ENCODE data around the gene SCN2A.
A peak's percentile ranks its signal among the peaks of the same experiment; 100 is the strongest.

Gene SCN2A

DNA sequence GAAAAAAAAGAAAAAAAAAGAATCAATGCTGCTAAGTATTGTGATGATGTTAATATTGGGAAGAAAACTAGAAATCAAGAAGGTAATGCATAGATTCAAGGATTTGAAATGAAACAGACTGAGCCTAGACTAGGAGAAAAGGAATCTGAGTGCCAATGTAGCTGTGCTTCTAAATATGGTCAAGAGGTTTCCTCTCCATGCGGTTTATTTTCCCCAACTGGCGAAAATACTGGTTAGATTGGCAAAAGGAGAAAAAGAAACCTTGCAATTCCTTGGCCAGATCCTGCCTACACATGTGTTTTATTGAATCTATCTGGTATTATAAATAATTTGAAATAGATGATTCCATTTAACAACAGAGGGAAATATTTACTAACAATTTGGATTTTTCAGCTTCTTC, 41.0 kb upstream of the SCN2A start:
- POLR2A ChIA-PET, result no interaction called here
- no peak for TF ChIP-seq CTCF (IDR thresholded peaks at IDR 0.05; ENCODE audit: control extremely low read depth, extremely low read depth, low read depth, missing control alignments)
- CTCF ChIA-PET, result interaction anchor here (0.9 kb wide), 1 partner anchor 21 kb away, joined by 3 read pairs; no protein-coding TSS in a partner anchor
- DNase-seq (ENCODE audit: extremely low spot score), result no peak

- POLR2A ChIA-PET, result no interaction called here
- CTCF ChIA-PET, result interaction anchor here (0.9 to 5.8 kb wide), 4 partner anchors 8 to 186 kb away, joined by 3 to 89 read pairs (median 4); no protein-coding TSS in a partner anchor
- TF ChIP-seq CTCF (IDR thresholded peaks at IDR 0.05; ENCODE audit: control extremely low read depth, extremely low read depth, low read depth, missing control alignments), result no peak
- no peak for DNase-seq (ENCODE audit: extremely low spot score)
These were observed 37.0 kb upstream of the SCN2A start for GRCh38 chr2:165202239-165202638.

DNA sequence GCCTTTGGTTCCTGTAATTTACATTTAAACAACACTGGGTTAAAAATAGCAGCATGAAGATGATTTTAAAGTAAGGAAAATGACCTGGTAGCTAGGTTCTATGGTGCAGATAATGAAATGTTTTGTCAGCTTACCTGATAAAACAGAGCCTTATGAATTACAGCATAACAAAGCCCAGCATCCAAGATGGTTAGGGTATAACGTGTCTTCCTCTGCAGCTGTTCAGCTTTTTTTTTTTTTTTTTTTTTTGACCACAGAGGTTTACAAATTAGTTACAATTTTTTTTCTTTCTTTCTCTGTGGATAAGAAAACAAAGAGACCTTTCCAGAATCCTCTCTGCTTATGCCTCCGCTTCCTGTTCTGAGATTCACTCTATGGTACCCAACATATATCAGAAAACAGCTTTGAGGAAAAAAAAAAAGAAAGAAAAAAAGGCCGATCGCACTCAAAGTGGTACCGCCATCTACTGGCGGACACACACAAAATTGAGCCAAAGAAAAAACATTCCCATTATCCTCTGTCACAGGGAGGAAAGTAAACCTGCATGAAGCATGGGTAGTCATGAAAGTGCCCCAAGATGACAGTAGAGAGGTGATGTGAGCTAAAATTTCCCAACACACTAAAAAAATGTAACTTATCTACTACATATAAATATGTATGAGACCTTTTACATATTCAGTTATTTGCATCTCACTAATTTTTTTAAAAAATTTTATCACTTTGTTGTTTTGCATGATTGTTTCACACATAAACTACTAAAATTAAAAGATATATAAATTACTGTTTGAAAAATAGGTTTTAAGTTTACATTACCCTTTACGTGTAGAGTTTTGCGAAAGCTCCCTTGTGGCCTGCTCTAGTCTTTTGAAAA, 35.3 kb upstream of the SCN2A start, which contains the start of gene SCN3A:
Gene SCN3A, minus strand, starts transcription at position 362 of the 871 bp plus-strand sequence. CDS start 27,656 bp downstream, outside the sequence.
- DNase-seq (ENCODE audit: extremely low spot score), result peak; percentile 4
- peak; percentile 70 for TF ChIP-seq CTCF (IDR thresholded peaks at IDR 0.05; ENCODE audit: control extremely low read depth, extremely low read depth, low read depth, missing control alignments)
- POLR2A ChIA-PET, result no interaction called here
- CTCF ChIA-PET, result interaction anchor here (1.2 to 5.8 kb wide), 18 partner anchors 9 to 670 kb away, joined by 3 to 89 read pairs (median 6); no protein-coding TSS in a partner anchor

DNA sequence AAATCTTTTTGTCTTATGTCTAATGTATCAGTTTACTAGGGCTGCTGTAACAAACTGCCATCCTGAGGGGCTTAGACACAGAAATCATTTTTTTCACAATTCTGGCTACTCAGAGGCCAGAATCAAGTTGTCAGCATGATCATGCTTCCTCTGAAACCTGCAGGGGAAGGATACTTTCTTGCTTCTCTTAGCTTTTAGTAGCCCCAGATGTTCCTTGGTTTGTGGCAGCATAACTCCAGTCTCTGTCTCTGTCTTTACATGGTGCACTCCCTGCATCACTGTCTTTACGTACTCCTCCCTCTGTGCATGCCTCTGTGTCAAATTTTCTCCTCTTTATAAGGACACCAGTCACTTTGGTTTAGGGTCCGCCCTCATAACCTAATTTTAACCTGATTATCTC, 33.3 kb upstream of the SCN2A start:
- no peak for DNase-seq (ENCODE audit: extremely low spot score)
- TF ChIP-seq CTCF (IDR thresholded peaks at IDR 0.05; ENCODE audit: control extremely low read depth, extremely low read depth, low read depth, missing control alignments), result no peak
- ChIA-PET CTCF (interaction anchor here (0.9 to 4.2 kb wide), 3 partner anchors 13 to 189 kb away, joined by 3 to 29 read pairs (median 9); no protein-coding TSS in a partner anchor), POLR2A (no interaction called here)

DNA sequence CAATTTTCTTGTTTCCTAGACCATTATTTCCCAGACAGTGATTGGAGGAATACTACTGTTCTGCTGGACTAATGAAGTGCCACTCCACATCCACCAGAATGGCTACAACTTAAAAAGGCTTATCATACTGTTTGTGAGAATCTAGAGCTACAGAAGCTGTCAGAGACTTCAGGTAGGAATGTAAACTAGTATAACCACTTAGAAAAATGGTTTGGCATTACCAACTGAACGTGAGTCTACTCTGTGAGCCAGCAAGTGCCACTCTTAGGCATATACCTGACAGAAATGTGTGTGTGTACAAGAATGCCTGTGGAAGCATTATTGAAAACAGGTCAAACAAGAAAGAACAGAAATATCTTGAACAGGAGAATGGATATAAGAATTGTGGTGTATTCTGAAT, 31.1 kb upstream of the SCN2A start:
- ChIA-PET POLR2A (no interaction called here), CTCF (interaction anchor here (0.9 to 1.5 kb wide), 4 partner anchors 9 to 192 kb away, joined by 3 read pairs; no protein-coding TSS in a partner anchor)
- DNase-seq (ENCODE audit: extremely low spot score), result no peak
- TF ChIP-seq CTCF (IDR thresholded peaks at IDR 0.05; ENCODE audit: control extremely low read depth, extremely low read depth, low read depth, missing control alignments), result no peak

DNA sequence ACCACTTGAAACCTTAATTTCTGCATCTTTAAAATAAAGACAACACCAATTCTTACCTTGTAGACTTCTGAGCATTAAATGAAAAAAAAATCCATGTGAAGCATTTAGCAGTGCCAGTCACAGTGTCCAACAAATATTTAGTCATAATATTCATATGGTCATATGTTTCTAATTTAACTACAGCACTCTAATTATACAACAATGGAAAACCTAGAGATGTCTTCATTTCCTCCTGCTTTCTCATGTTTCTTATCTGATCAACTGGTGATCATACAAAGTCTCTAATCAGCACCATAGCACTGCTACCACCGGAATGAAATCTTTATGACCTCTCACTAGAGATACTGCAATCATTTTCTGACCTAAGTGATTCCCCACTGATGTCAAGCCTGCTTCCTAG, 25.1 kb upstream of the SCN2A start:
- TF ChIP-seq CTCF (IDR thresholded peaks at IDR 0.05; ENCODE audit: control extremely low read depth, extremely low read depth, low read depth, missing control alignments), result no peak
- ChIA-PET POLR2A (no interaction called here), CTCF (interaction anchor here (2.0 kb wide), 1 partner anchor 197 kb away, joined by 5 read pairs; no protein-coding TSS in a partner anchor)
- DNase-seq (ENCODE audit: extremely low spot score), result no peak

Data from GM10248 (cell line).